LNCaP clone FGC (cell line): ENCODE results near the gene ACTN2.

Experiments used
- DNase-seq: peaks from one replicate; pipeline ENCODE4 v3.0.0-alpha.2; 2011; ENCODE audit warnings: low read depth
- H3K4me3 ChIP-seq: 2 replicates; pipeline ENCODE4 v1.5.1; 2011; ENCODE audit warnings: mild to moderate bottlenecking, low read depth, low read length, control low read depth
- CTCF ChIP-seq: IDR thresholded peaks from 2 replicates; pipeline ENCODE4 v1.5.1; 2012; ENCODE audit warnings: mild to moderate bottlenecking; ENCODE audit not compliant: control insufficient read depth, insufficient read depth; ENCODE audit errors: extremely low read depth

The ACTN2 gene

GRCh38 chr1:236754525-236755210 is 68.4 kb downstream of the ACTN2 start:
- no peak overlapping the region for H3K4me3 ChIP-seq
- no peak for TF ChIP-seq CTCF
- DNase-seq = no peak

DNA sequence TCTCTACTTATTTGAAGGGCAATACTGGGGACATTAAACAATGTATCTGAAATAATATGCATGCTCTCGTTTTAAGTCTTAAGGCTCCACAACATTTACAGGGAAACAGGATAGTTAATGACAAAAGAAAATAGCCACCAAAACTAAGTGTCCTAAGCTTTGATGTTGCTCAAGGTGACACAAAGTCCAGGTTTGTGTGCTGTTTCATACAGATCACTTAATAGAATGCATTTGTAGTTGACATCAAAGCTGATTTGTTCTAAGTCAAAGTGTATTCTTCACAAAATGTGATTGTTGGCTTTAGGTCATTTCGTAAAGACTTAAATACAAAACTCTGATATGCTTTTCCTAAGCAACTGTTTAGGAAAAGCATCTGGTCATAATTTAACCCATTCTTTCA is 71.3 kb downstream of the ACTN2 start:
- TF ChIP-seq CTCF = no peak
- DNase-seq = no peak

DNA sequence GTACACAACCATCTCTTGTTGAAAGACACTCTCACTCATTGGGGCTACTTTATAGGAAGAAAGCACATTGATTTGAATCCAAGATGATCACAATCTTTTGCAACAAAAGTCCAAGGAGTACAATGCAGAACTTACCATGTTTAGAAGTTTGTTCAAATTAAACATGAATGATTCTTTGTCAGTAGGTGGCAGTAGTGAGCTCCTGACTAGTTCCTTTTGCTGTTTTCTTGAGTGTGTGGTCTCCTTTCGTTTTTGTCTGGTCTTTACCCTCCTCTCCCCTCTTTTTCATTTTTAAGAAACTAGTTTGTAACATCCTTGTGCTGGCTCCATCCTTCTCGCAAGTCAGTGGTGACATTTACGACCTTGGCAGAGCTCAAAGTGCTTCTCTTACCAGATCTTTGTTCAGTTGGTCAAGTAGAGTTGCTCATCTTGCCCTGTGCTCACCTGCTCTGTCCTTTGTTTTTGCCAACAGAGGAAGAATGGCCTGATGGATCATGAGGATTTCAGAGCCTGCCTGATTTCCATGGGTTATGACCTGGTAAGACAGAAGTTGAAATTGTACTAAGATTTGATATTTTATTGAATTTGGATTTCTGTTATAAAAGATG is 73.1 kb downstream of the ACTN2 start:
- DNase-seq = no peak
- H3K4me3 ChIP-seq = no peak overlapping the region
- TF ChIP-seq CTCF = peak; percentile 61

More for the DNA sequence above, 71.3 kb downstream of the ACTN2 start:
- no peak overlapping the region for H3K4me3 ChIP-seq

DNA sequence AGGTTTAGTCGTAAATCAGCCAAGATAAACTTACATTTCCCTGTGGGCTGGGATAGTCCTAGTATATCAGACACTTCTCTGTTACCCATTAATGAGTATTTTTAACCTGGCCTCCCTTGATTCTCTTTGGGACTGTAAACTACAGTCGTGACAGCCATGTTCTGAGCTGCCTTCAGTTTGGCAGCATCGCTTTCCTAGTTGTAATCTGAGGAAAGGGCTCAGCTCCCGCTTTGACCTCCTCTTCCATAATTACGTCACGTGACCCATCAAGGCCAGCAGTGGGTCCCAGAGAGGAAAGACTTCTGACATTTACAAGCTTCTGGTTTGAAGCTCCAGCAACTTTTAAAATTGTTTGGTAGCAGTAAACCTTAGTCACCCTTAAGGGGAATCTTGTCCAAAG is 74.2 kb downstream of the ACTN2 start:
- DNase-seq = no peak
- TF ChIP-seq CTCF = no peak
- no peak overlapping the region for H3K4me3 ChIP-seq

DNA sequence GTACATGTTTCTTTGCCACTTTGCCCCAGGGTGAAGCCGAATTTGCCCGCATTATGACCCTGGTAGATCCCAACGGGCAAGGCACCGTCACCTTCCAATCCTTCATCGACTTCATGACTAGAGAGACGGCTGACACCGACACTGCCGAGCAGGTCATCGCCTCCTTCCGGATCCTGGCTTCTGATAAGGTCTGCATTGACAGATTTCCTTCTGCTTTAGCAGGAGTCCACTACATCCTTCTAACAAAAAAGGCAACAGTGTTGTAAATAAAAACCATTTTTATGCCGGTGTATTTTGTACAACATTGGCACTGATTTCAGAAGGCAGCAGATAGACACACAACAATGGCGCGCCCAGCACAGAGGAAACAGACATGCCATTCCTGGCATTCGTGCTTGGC is 74.7 kb downstream of the ACTN2 start:
- no peak for TF ChIP-seq CTCF
- no peak for DNase-seq

GRCh38 chr1:236761397-236762132 is 75.3 kb downstream of the ACTN2 start:
- no peak for DNase-seq
- no peak for TF ChIP-seq CTCF
- no peak overlapping the region for H3K4me3 ChIP-seq

More for the DNA sequence above, 74.7 kb downstream of the ACTN2 start:
- H3K4me3 ChIP-seq = no peak overlapping the region
